ENCODE data around the gene PWWP2B.

The PWWP2B gene

DNA sequence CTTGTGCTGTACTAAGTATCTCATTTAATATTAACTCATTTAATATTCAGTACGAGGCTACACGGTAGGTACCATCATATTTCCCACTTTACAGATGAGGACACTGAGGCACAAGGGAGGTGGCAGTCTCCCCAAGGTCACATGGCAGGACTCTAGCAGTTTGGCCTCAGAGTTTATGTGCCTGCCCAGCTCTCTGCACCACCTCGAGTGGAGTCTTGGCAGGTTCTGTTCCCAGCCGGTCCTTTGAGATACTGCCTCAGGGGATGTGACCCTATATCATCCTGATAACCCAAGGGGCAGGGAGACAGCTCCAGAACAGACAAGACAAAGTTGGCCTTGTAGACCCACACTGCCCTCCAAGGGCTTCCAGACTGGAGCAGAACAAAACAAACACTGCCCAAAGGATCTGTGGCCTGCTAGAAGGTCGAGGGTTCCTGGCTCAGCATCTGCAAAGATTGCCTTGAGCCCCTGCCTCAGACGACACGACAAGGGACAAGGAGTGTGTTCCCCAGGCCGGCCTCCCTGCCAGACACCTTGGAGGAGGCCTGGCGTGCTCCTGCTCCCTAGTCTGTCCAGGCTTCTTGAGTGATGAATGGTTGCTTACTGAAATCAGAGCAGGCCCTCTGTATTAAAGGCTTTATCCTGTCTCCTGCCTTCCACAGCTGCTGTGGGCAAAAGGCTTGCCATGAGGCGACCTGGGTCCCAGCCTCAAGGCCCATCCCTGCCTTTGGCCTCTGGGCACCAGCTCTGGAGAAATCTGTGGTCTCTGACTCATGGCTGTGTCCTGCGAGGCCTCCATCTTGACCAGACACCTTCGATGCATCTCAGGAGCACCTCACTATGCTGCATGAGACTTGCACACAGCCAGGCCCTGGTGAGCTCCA is 3.9 kb upstream of the PWWP2B start:
- no peak for DNase-seq (ENCODE audit: low read depth)
- TF ChIP-seq, protein P1, sequence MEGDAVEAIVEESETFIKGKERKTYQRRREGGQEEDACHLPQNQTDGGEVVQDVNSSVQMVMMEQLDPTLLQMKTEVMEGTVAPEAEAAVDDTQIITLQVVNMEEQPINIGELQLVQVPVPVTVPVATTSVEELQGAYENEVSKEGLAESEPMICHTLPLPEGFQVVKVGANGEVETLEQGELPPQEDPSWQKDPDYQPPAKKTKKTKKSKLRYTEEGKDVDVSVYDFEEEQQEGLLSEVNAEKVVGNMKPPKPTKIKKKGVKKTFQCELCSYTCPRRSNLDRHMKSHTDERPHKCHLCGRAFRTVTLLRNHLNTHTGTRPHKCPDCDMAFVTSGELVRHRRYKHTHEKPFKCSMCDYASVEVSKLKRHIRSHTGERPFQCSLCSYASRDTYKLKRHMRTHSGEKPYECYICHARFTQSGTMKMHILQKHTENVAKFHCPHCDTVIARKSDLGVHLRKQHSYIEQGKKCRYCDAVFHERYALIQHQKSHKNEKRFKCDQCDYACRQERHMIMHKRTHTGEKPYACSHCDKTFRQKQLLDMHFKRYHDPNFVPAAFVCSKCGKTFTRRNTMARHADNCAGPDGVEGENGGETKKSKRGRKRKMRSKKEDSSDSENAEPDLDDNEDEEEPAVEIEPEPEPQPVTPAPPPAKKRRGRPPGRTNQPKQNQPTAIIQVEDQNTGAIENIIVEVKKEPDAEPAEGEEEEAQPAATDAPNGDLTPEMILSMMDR (IDR thresholded peaks at IDR 0.05; ENCODE audit: control insufficient read depth, insufficient read depth, low read depth, low read length, missing control alignments): no peak
- H3K4me3 ChIP-seq (ENCODE audit: control insufficient read depth, low read depth, low read length): no peak overlapping the region

DNA sequence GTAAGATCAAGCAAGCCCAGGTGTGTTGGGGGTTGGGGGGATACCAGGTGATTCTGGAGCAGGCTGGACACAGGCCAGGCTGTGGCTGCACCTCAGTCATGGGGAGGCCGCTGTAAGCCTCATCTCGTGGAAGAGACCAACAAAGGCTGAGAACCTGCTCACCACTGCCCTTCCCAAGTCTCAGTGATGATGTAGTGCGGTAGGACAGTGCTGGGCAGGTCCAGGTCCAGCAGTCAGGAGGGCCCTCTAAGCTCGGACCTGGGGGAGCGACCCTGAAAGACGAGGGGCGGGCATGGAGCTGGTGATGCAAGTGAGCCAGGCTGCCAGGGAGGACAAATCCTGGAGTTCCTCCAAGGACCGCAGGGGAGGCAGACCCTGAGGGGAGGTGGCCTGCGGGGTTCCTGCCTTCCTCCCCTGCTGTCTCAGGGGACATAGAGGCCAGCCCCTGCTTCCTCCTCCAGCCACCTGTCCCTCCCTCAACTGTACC is 3.3 kb upstream of the PWWP2B start:
- no peak for DNase-seq (ENCODE audit: low read depth)
- TF ChIP-seq, protein P1 (IDR thresholded peaks at IDR 0.05; ENCODE audit: control insufficient read depth, insufficient read depth, low read depth, low read length, missing control alignments): no peak
- H3K4me3 ChIP-seq (ENCODE audit: control insufficient read depth, low read depth, low read length): no peak overlapping the region

DNA sequence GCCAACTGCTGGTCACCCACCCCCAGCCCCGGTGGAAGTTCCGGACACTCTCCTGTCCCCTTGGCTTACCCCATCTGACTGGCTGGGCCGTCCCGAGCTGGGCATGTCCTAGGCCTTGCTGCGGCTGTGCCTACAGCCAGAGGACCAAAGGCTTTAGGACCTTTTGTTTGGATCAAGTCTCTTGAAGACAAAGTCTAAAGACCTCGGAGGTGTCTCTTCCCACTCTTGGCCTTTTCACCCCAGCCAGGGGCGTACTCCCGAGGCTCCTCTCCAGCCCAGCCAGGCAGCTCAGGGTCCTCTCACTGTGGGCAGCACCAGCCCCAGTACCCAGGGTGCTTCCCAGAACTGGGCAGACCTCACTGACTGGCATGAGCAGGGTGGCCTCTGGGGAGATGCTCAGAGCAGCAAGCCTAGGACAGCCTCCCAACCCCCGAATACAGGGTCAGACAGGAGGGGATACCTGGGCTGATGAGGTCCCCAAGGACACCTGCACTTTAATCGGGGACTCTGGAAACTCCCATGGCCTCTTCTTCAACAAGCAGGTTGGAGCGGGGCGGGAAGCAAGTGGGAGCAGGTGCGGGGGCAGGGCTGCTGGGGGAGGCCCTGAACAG is 2.7 kb upstream of the PWWP2B start:
- TF ChIP-seq, protein P1 (IDR thresholded peaks at IDR 0.05; ENCODE audit: control insufficient read depth, insufficient read depth, low read depth, low read length, missing control alignments): no peak
- DNase-seq (ENCODE audit: low read depth): no peak
- no peak overlapping the region for H3K4me3 ChIP-seq (ENCODE audit: control insufficient read depth, low read depth, low read length)

DNA sequence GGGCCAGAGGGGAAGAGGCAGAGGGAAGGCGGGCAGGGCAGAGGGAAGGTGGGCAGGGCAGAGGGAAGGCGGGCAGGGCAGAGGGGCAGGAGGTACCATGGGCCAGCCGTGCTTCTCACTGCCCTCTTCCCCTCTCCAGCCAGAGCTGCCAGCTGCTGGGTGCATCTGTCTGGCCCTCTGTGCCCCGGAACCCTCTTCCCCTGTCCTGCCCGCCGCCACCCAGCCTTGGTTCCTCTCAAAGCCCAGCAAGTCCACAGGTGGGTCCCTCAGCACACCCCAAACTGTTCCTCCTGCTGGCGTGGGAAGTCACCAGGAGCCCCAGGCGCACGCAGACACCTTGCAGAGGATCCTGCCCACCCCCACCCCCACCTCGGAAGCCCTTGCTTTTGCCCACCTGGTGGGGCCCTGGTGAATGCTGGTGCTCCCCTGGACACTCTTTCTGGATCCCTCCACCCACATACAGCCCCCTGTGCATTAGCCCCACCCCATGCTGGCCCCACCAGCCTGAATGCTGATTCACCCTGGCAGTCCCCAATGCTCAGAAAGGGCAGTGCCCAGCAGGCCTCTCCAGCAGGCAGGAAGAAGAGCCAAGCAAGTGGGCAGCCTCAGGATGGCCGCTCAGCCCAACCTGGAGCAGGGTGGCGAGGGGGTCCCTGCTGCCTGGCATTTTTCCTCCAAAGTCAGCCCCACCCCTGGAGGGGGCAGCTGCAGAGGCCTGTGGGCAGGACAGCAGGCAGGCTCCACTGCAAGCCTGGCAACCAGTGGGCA is 1.9 kb upstream of the PWWP2B start:
- TF ChIP-seq, protein P1 (IDR thresholded peaks at IDR 0.05; ENCODE audit: control insufficient read depth, insufficient read depth, low read depth, low read length, missing control alignments): no peak
- no peak for DNase-seq (ENCODE audit: low read depth)
- no peak overlapping the region for H3K4me3 ChIP-seq (ENCODE audit: control insufficient read depth, low read depth, low read length)

DNA sequence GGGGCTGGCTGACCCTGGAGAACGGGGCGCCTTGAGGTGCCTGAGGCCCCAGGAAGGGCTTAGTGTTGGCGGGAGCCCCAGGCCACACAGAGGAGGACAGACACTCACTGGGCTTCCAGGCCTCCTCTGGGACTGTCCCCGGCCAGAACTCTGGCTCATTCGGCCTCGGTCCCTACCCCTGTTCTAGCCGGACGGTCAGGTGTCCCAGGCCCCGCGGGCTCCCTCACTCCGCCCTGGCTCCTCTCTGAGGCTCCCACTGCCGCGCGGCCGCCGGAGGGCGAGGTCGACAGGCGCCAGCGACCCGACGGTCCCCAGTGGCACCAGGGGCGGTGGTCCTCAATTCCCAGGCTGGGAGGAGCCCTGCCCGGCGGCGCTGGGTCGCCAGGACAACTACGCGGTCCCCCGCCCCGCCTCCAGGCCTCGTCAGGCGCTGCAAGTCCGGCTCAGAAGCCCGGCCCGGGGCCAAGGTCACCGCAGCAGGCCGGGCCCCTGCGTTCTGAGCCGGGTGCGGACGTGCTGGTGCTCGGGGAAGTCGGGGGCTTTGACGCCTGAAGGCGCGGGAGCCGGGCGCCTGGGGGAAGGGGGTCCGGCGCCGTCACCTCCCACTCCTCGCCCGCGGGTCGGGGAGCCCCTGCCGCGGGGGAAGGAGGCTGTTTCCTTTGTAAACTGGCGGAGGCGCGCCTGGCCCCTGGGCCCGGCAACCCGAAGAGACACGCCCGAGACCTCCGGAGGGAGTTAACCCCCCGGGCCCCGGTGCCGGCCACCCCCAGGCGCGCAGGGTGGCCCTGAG is 1.1 kb upstream of the PWWP2B start:
- no peak for DNase-seq (ENCODE audit: low read depth)
- TF ChIP-seq, protein P1 (IDR thresholded peaks at IDR 0.05; ENCODE audit: control insufficient read depth, insufficient read depth, low read depth, low read length, missing control alignments): no peak
- peak overlapping the region; percentile 32 for H3K4me3 ChIP-seq (ENCODE audit: control insufficient read depth, low read depth, low read length)
